GM12891 (cell line): ENCODE data around the gene EYS.

Source experiments
- PAX5 ChIP-seq: IDR thresholded peaks from 2 replicates; pipeline ENCODE4 v1.6.1; 2011; ENCODE audit warnings: low read length, moderate library complexity, mild to moderate bottlenecking; ENCODE audit not compliant: insufficient read depth, severe bottlenecking
- POLR2A ChIP-seq: IDR thresholded peaks from 2 replicates; pipeline ENCODE4 v1.6.1; 2011; ENCODE audit warnings: low read depth, low read length, control low read depth
- POLR2AphosphoS5 ChIP-seq: IDR thresholded peaks from 2 replicates; pipeline ENCODE4 v1.6.1; 2011; ENCODE audit warnings: low read depth, low read length, control low read depth
- POU2F2 ChIP-seq: IDR thresholded peaks from 2 replicates; pipeline ENCODE4 v1.6.1; 2011; ENCODE audit warnings: low read depth, mild to moderate bottlenecking, control low read depth, low read length, moderate library complexity
- SPI1 ChIP-seq: IDR thresholded peaks from 2 replicates; pipeline ENCODE4 v1.6.1; 2011; ENCODE audit warnings: low read depth, low read length, control low read depth
- TAF1 ChIP-seq: IDR thresholded peaks from 2 replicates; pipeline ENCODE4 v1.6.1; 2011; ENCODE audit warnings: low read depth, low read length, control low read depth

- no peak for TF ChIP-seq TAF1
- no peak for TF ChIP-seq SPI1
- no peak for TF ChIP-seq POLR2A
- TF ChIP-seq POLR2AphosphoS5 = no peak
- TF ChIP-seq POU2F2 = no peak
- TF ChIP-seq PAX5 = no peak
Observed at GRCh38 chr6:63856271-63856670, 1850.8 kb downstream of the EYS start.
